ENCODE results near the gene CLCC1. TPM values are rescaled to one million over a fixed set of nuclear protein-coding genes. Genes with fewer than 3 reads are reported as not detected.
A peak's percentile ranks its signal among the peaks of the same experiment; 100 is the strongest.
"Not testable (repeated sequence)": the region's sequence is repeated elsewhere in the genome, so short reads cannot be mapped to it uniquely, and the experiment has no call there.

CLCC1 gene, protein sequence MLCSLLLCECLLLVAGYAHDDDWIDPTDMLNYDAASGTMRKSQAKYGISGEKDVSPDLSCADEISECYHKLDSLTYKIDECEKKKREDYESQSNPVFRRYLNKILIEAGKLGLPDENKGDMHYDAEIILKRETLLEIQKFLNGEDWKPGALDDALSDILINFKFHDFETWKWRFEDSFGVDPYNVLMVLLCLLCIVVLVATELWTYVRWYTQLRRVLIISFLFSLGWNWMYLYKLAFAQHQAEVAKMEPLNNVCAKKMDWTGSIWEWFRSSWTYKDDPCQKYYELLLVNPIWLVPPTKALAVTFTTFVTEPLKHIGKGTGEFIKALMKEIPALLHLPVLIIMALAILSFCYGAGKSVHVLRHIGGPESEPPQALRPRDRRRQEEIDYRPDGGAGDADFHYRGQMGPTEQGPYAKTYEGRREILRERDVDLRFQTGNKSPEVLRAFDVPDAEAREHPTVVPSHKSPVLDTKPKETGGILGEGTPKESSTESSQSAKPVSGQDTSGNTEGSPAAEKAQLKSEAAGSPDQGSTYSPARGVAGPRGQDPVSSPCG
- total RNA-seq, result 10 to 100 TPM; 16.1 to 31.3 (median 25.8) TPM

DNA sequence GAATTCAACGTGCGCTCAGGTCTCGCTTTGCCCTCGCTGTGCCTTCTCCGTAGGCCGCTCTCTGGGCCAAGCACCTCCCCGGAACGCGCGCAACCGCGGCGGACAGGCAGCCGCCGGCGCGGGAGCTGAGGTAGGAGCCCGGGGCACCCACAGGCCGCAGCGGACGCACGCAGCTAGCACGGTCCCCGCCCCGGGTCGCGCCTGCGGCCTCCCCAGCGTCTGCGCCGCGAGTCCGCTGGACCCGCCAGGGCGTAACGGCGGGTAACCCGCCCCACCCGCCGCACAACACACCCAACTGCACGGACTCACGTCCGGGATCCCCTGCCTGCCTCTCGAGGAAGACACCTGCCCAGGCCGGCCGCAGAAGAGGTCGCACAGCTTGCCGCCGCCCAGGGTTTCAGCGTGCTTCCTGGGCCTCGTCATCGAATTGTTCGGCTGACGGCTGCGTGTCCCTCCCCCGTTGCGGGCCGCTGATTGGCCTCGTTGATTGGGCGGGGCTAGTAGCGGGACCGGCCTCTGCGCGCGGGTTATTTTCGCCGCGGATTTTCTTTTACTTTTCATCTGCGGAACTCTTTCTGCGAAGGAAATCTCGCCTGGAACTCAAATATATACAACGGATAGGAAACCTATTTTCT lies at the start of gene CLCC1:
CLCC1 (minus strand) TSS at position 433 of the 635 bp plus-strand sequence. CDS start 13,047 bp downstream, outside the sequence.
- peak; percentile 97 to 99 for ATAC-seq (ENCODE audit: low FRiP score in 2 of 2)
- WGBS, 2 donors, result 0% methylated on average over 25 to 59 of the region's 72 CpGs
- H3K4me1 ChIP-seq, result peaks cover 13 to 36% (median 19%) of the 10 kb centered on the region in 4 donors

DNA sequence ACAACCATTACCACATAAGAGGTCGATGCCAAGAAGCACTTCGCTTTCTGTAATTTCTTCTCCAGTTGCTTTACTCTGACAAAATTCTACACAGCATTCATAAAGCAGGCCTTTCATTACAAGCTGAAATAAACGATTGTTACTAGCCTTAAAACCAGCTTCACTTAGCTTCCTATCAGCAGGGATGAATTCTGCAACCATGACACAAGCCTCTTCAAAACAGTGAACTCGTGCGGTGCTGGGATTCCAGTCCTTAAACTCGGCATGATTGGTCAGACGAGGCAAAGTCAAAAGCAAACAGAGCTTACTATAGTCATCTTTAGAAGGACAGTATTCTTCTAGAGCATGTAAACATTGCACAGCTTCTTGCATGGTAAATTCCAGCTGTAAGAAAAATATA lies 48.1 kb upstream of the CLCC1 start:
- Histone ChIP-seq H3K4me3 (no peak overlapping the region), H3K27ac (no peak overlapping the region), H3K9me3 (no peaks in the 10 kb centered on the region), H3K4me1 (no peaks in the 10 kb centered on the region), H3K27me3 (no peaks in the 10 kb centered on the region), H3K36me3 (peaks cover 5 to 58% (median 29%) of the 10 kb centered on the region in 4 donors)
- WGBS, 2 donors, result 86 to 89% methylated on average over 7 of the region's 7 CpGs
- ATAC-seq (ENCODE audit: low FRiP score in 2 of 2), result no peak
- no peak for DNase-seq
- TF ChIP-seq POLR2A (IDR thresholded peaks at IDR 0.05) (no peak), POLR2AphosphoS5 (IDR thresholded peaks at IDR 0.05) (no peak), EP300 (IDR thresholded peaks at IDR 0.05) (no peak)
- TF ChIP-seq, protein P1, sequence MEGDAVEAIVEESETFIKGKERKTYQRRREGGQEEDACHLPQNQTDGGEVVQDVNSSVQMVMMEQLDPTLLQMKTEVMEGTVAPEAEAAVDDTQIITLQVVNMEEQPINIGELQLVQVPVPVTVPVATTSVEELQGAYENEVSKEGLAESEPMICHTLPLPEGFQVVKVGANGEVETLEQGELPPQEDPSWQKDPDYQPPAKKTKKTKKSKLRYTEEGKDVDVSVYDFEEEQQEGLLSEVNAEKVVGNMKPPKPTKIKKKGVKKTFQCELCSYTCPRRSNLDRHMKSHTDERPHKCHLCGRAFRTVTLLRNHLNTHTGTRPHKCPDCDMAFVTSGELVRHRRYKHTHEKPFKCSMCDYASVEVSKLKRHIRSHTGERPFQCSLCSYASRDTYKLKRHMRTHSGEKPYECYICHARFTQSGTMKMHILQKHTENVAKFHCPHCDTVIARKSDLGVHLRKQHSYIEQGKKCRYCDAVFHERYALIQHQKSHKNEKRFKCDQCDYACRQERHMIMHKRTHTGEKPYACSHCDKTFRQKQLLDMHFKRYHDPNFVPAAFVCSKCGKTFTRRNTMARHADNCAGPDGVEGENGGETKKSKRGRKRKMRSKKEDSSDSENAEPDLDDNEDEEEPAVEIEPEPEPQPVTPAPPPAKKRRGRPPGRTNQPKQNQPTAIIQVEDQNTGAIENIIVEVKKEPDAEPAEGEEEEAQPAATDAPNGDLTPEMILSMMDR (IDR thresholded peaks at IDR 0.05), result no peak

More for the DNA sequence above, at the start of gene CLCC1:
- peak; percentile 96 to 97 for DNase-seq
- peak within 1 kb of the TSS; percentile 94 to 98 (median 95) for H3K27ac ChIP-seq
- H3K36me3 ChIP-seq, result peaks cover 0 to 14% (median 0%) of the 10 kb centered on the region in 4 donors
- H3K4me3 ChIP-seq, result peak within 1 kb of the TSS; percentile 70 to 93 (median 83)
- H3K27me3 ChIP-seq, result no peaks in the 10 kb centered on the region
- TF ChIP-seq POLR2A (IDR thresholded peaks at IDR 0.05) (peak in 3 of 4 donors; percentile 82 to 94 (median 93)), EP300 (IDR thresholded peaks at IDR 0.05) (peak in 1 of 4 donors; percentile 10), POLR2AphosphoS5 (IDR thresholded peaks at IDR 0.05) (peak; percentile 82 to 95)
- TF ChIP-seq, protein P1 (IDR thresholded peaks at IDR 0.05), result peak in 2 of 6 experiments; percentile 17 to 37
- H3K9me3 ChIP-seq, result no peaks in the 10 kb centered on the region

DNA sequence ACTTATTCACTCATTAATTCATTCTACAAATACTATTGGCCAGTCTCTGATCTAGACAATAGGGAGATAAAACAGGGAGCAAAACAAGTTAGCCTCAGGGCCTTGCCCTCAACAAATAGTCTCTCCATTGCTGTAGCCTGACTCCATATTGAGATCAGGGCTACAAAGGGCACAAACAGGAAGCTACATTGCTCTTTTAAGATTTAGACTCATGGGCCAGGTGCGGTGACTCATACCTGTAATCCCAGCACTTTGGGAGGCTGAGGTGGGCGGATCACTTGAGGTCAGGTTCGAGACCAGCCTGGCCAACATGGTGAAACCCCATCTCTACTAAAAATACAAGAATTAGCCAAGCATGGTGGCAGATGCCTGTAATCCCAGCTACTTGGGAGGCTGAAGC lies 33.3 kb upstream of the CLCC1 start:
- not testable (repeated sequence) for DNase-seq; H3K27ac ChIP-seq; H3K4me3 ChIP-seq; H3K4me1 ChIP-seq; ATAC-seq (ENCODE audit: low FRiP score in 2 of 2); H3K27me3 ChIP-seq
- Histone ChIP-seq H3K9me3 (peaks cover 0 to 12% (median 10%) of the 10 kb centered on the region in 4 donors), H3K36me3 (peaks cover 17 to 65% (median 33%) of the 10 kb centered on the region in 4 donors)
- whole genome bisulfite sequencing, 2 donors, result 93 to 100% methylated on average over 3 of the region's 3 CpGs

DNA sequence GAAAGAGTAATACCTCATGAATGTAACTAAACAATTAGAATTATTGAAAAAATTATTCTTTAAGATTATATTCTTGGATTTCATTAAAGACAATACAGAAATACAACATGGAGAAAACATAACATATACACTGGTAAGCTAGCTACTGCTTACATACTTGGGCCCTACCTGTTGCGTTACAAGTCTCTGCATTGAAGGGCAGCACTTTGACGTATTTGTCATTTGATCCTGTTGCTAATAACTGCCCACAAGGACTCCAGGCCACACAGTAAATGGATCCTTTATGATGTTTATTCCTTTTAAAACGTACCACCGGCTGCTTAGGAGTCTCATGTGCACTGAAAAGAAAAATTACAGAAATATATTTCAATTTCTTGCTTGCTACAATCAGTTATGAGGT lies 19.8 kb upstream of the CLCC1 start:
- DNase-seq (no peak), ATAC-seq (ENCODE audit: low FRiP score in 2 of 2) (no peak)
- peaks cover 6 to 41% (median 15%) of the 10 kb centered on the region in 4 donors for H3K36me3 ChIP-seq
- 82 to 92% methylated on average over 4 of the region's 4 CpGs for whole genome bisulfite sequencing, 2 donors
- no peak for TF ChIP-seq EP300 (IDR thresholded peaks at IDR 0.05)
- TF ChIP-seq, protein P1 (IDR thresholded peaks at IDR 0.05), result no peak
- TF ChIP-seq POLR2AphosphoS5 (IDR thresholded peaks at IDR 0.05), result no peak
- TF ChIP-seq POLR2A (IDR thresholded peaks at IDR 0.05), result no peak
- no peaks in the 10 kb centered on the region for H3K27me3 ChIP-seq
- H3K27ac ChIP-seq, result no peak overlapping the region
- no peaks in the 10 kb centered on the region for H3K9me3 ChIP-seq
- H3K4me1 ChIP-seq, result no peaks in the 10 kb centered on the region
- no peak overlapping the region for H3K4me3 ChIP-seq

DNA sequence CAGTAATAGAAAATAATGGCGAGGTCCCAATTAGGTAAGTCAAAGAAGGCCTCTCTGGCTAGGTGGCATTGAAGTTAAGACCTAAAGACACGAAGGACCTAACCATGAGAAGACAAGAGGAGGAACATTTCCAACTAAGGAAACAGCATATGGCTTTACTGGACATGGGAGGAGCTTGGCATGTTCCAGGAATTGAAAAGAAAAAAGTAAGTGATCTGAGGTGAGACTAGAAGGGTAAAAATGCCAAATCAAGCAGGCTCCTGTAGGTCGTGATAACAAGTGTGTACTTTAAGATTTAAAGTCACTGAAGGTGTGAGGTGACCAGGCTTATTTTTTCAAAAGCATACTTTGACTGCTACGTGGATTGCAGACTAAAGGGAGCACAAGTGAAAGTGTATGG lies 13.4 kb upstream of the CLCC1 start:
- H3K9me3 ChIP-seq, result no peaks in the 10 kb centered on the region
- DNase-seq (no peak), ATAC-seq (ENCODE audit: low FRiP score in 2 of 2) (no peak)
- TF ChIP-seq POLR2AphosphoS5 (IDR thresholded peaks at IDR 0.05), result no peak
- no peak for TF ChIP-seq EP300 (IDR thresholded peaks at IDR 0.05)
- TF ChIP-seq POLR2A (IDR thresholded peaks at IDR 0.05), result no peak
- TF ChIP-seq, protein P1 (IDR thresholded peaks at IDR 0.05), result no peak
- no peak overlapping the region for H3K4me3 ChIP-seq
- no peaks in the 10 kb centered on the region for H3K4me1 ChIP-seq
- 89 to 90% methylated on average over 4 of the region's 4 CpGs for whole genome bisulfite sequencing, 2 donors
- H3K36me3 ChIP-seq, result peaks cover 0 to 59% (median 20%) of the 10 kb centered on the region in 4 donors
- H3K27me3 ChIP-seq, result no peaks in the 10 kb centered on the region
- H3K27ac ChIP-seq, result no peak overlapping the region

Measured in upper lobe of left lung (tissue), 6 donors.